ENCODE measurements around the gene ATR.

DNA sequence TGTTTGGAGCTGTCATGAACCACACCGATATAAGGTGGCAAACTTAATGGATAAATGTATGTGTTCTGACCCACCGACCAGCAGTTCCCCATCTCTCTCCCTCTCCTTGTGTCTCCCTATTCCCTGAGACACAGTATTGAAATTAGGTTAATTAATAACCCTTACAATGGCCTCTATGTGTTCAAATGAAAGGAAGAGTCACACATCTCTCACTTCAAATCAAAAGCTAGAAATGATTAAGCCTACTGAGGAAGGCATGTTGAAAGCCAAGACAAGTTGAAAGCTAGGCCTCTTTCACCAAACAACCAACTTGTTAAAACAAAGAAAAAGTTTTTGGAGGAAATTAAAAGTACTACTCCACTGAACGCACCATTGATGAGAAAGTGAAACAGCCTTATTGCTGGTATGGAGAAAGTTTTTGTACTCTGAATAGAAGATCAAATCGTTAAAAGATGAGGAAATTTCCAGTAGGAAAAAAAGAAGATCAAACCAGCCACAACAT lies 15.0 kb downstream of the ATR start:
- TF ChIP-seq, protein P1, sequence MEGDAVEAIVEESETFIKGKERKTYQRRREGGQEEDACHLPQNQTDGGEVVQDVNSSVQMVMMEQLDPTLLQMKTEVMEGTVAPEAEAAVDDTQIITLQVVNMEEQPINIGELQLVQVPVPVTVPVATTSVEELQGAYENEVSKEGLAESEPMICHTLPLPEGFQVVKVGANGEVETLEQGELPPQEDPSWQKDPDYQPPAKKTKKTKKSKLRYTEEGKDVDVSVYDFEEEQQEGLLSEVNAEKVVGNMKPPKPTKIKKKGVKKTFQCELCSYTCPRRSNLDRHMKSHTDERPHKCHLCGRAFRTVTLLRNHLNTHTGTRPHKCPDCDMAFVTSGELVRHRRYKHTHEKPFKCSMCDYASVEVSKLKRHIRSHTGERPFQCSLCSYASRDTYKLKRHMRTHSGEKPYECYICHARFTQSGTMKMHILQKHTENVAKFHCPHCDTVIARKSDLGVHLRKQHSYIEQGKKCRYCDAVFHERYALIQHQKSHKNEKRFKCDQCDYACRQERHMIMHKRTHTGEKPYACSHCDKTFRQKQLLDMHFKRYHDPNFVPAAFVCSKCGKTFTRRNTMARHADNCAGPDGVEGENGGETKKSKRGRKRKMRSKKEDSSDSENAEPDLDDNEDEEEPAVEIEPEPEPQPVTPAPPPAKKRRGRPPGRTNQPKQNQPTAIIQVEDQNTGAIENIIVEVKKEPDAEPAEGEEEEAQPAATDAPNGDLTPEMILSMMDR (conservative IDR thresholded peaks at IDR 0.05; ENCODE audit: low read depth, low read length) = no peak
- TF ChIP-seq EZH2 (IDR thresholded peaks at IDR 0.05; ENCODE audit: borderline replicate concordance, low read depth, low read length, poor library complexity, severe bottlenecking) = no peak
